Measurements from ENCODE around the gene COPG2. TPM values are rescaled to one million over a fixed set of nuclear protein-coding genes. Genes with fewer than 3 reads are reported as not detected.

COPG2 gene
- total and polyA plus RNA-seq, 2 of the 13 experiments (the other 11 are each of a cell fraction or from before 2014, with no cell fraction given) = 14.1 to 17.7 TPM

- ChIA-PET POLR2A (no interaction called here), CTCF (ENCODE audit: low intra/inter-chr PET ratio, low total read pairs) (no interaction called here)
- Histone ChIP-seq H3K36me3 (replicated peaks in 1 of 2; ENCODE audit: control insufficient read depth in 1 of 2, insufficient read depth in 2 of 2, low read length in 2 of 2) (no peaks in the 10 kb centered on the region), H3K9me3 (ENCODE audit: low read length) (peaks cover 14% of the 10 kb centered on the region; the same call in 1 of the 2 replicates), H3K27ac (ENCODE audit: extremely low read length, insufficient read depth, low read length) (no peak overlapping the region), H3K4me3 (replicated peaks in 1 of 3; ENCODE audit: insufficient read depth in 1 of 3, low read depth in 2 of 3, low read length in 3 of 3) (no peak overlapping the region), H3K79me2 (ENCODE audit: insufficient read depth, low read length) (no peaks in the 10 kb centered on the region), H2AFZ (ENCODE audit: low read length) (no peak overlapping the region), H3K4me1 (ENCODE audit: insufficient read depth, low read length) (no peaks in the 10 kb centered on the region), H3K9ac (ENCODE audit: insufficient read depth, low read depth, low read length) (no peak overlapping the region), H3K4me2 (ENCODE audit: low read depth, low read length) (no peak overlapping the region), H3K27me3 (ENCODE audit: control insufficient read depth in 1 of 2, insufficient read depth in 2 of 2, low read length in 2 of 2) (no peaks in the 10 kb centered on the region), H4K20me1 (ENCODE audit: insufficient read depth, low read length) (no peaks in the 10 kb centered on the region)
- TF ChIP-seq FOXP1 (IDR thresholded peaks at IDR 0.05) (no peak), FOXP1 (CRISPR knock-in tag; IDR thresholded peaks at IDR 0.05) (no peak), ZNF224 (CRISPR knock-in tag; IDR thresholded peaks at IDR 0.05) (no peak), KAT2B (IDR thresholded peaks at IDR 0.05; ENCODE audit: borderline replicate concordance, low read depth, low read length) (no peak), THYN1 (CRISPR knock-in tag; IDR thresholded peaks at IDR 0.05; ENCODE audit: borderline replicate concordance, low read depth) (no peak), ZNF329 (CRISPR knock-in tag; IDR thresholded peaks at IDR 0.05; ENCODE audit: low read depth) (no peak), DMAP1 (CRISPR knock-in tag; IDR thresholded peaks at IDR 0.05) (no peak), CBX1 (IDR thresholded peaks at IDR 0.05; ENCODE audit: low read depth) (no peak), ZBTB42 (CRISPR knock-in tag; IDR thresholded peaks at IDR 0.05) (no peak), NAIF1 (CRISPR knock-in tag; IDR thresholded peaks at IDR 0.05; ENCODE audit: borderline replicate concordance) (no peak), ZC3H4 (CRISPR knock-in tag; IDR thresholded peaks at IDR 0.05; ENCODE audit: borderline replicate concordance) (no peak), REPIN1 (CRISPR knock-in tag; IDR thresholded peaks at IDR 0.05; ENCODE audit: borderline replicate concordance, low read depth) (no peak), WIZ (CRISPR knock-in tag; IDR thresholded peaks at IDR 0.05) (no peak), YY1 (IDR thresholded peaks at IDR 0.05; ENCODE audit: insufficient read depth, insufficient replicate concordance, low read depth, low read length) (no peak)
- no TSS peak for BruUV-seq (replicated peaks)
- no peak for FAIRE-seq
- no peak for ATAC-seq
- peak; percentile 15 for DNase-seq (ENCODE audit: low spot score)
- intact Hi-C loops (cut with micrococcal nuclease; ENCODE audit: unreplicated experiment) = no loop called here
- in situ Hi-C loops (cut with HindIII; ENCODE audit: extremely low pct_ligation_motif_present, low pct_unique_long_range_greater_than_20kb) = no loop called here
Observed at GRCh38 chr7:130632111-130632510, 36.4 kb downstream of the COPG2 start.
